Breast epithelium (tissue), 4 donors: ENCODE data around the gene SPTB. TPM values are rescaled to one million over a fixed set of nuclear protein-coding genes. Genes with fewer than 3 reads are reported as not detected.

Experiments
- DNase-seq, 2 donors: peaks; one replicate each; pipeline ENCODE4 v3.0.0-alpha.2; 2019; ENCODE audit warnings: low spot score in 2 of 2
- H3K27ac ChIP-seq, 2 donors: fragments of 200-600 bp; sonication (generic) in 1 of 2; one replicate each; pipeline ENCODE4 v1.5.1; 2016 to 2019; ENCODE audit warnings: mild to moderate bottlenecking in 1 of 2
- H3K27me3 ChIP-seq, 2 donors: fragments of 200-600 bp; sonication (generic) in 1 of 2; one replicate each; pipeline versions ENCODE4 v1.5.1 to v1.6.0; 2017 to 2019; ENCODE audit warnings: control low read depth in 1 of 2, mild to moderate bottlenecking in 1 of 2
- H3K36me3 ChIP-seq: fragments of 200-600 bp; one replicate; pipeline ENCODE4 v1.5.1; 2019
- H3K4me1 ChIP-seq, 2 donors: fragments of 200-600 bp; sonication (generic); one replicate each; pipeline ENCODE4 v1.5.1; 2016 to 2019; ENCODE audit warnings: control low read depth in 1 of 2
- H3K4me3 ChIP-seq, 3 donors: fragments of 200-600 bp; sonication (generic); 1 replicate in 2 of 3; 2 replicates in 1 of 3; pipeline ENCODE4 v1.5.1; 2016 to 2019; ENCODE audit warnings: mild to moderate bottlenecking in 3 of 3, moderate library complexity in 2 of 3
- H3K9me3 ChIP-seq, 2 donors: fragments of 200-600 bp; sonication (generic) in 1 of 2; one replicate each; pipeline ENCODE4 v1.5.1; 2016 to 2019; ENCODE audit warnings: control low read depth in 1 of 2
- POLR2A ChIP-seq: fragments of 450-650 bp; IDR thresholded peaks from one replicate; pipeline ENCODE4 v1.6.1; 2016; ENCODE audit warnings: antibody characterized with exemption, mild to moderate bottlenecking, moderate library complexity
- POLR2AphosphoS5 ChIP-seq, 3 donors: sonication (generic); formaldehyde crosslinking; IDR thresholded peaks; one replicate each; pipeline ENCODE4 v1.6.1; 2017; ENCODE audit warnings: antibody characterized with exemption in 3 of 3
- intact Hi-C: fragments of 100-400 bp; cut with DNase I; formaldehyde crosslinking; loops from one replicate; pipeline ENCODE4 v1.15.1; 2023; ENCODE audit warnings: low total_unique reads
- total RNA-seq, 3 donors: library from RNA; depleted of rRNA; stranded (reverse); fragments of >200 nt; gene quantifications; one replicate each; pipeline ENCODE4 v1.1.0, GENCODE V29; 2016
- TF ChIP-seq, protein P1 (sequence below), 3 donors: fragments of 450-650 bp; IDR thresholded peaks; one replicate each; pipeline ENCODE4 v1.5.1; 2016 to 2017; ENCODE audit warnings: antibody characterized with exemption in 3 of 3, mild to moderate bottlenecking in 3 of 3, moderate library complexity in 3 of 3

SPTB gene
- total RNA-seq, 3 donors from 2014 or later, result 0.88 to 2.6 (median 2.1) TPM

DNA sequence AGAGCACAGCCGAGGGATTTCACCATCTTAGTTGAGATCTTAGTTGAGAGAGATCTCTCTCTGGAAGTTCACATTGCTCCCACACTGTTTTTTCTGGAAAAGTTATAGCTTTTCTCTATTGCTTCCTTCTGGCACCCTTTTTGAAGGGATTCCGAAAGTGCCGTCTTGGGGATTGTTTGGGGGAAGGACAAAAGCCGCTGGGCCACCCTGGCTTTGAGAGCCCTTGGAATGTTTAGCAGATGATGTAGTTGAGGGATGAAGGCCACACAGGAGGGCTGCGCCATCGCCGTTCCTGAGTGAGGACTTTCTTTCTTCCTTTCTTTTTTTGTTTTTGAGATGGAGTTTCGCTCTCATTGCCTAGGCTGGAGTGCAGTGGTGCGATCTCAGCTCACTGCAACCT lies 157.8 kb downstream of the SPTB start:
- Histone ChIP-seq H3K27ac (peak overlapping the region; percentile 89 to 93), H3K4me3 (peak overlapping the region in 1 of 3 donors; percentile 29), H3K36me3 (no peaks in the 10 kb centered on the region), H3K4me1 (peaks cover 0 to 31% of the 10 kb centered on the region in 2 donors), H3K27me3 (no peaks in the 10 kb centered on the region), H3K9me3 (no peaks in the 10 kb centered on the region)
- intact Hi-C loops, result no loop called here
- TF ChIP-seq, protein P1, sequence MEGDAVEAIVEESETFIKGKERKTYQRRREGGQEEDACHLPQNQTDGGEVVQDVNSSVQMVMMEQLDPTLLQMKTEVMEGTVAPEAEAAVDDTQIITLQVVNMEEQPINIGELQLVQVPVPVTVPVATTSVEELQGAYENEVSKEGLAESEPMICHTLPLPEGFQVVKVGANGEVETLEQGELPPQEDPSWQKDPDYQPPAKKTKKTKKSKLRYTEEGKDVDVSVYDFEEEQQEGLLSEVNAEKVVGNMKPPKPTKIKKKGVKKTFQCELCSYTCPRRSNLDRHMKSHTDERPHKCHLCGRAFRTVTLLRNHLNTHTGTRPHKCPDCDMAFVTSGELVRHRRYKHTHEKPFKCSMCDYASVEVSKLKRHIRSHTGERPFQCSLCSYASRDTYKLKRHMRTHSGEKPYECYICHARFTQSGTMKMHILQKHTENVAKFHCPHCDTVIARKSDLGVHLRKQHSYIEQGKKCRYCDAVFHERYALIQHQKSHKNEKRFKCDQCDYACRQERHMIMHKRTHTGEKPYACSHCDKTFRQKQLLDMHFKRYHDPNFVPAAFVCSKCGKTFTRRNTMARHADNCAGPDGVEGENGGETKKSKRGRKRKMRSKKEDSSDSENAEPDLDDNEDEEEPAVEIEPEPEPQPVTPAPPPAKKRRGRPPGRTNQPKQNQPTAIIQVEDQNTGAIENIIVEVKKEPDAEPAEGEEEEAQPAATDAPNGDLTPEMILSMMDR (IDR thresholded peaks at IDR 0.05), result no peak
- no peak for TF ChIP-seq POLR2AphosphoS5 (IDR thresholded peaks at IDR 0.05)
- TF ChIP-seq POLR2A, result no peak
- peak in 1 of 2 donors; percentile 41 for DNase-seq

DNA sequence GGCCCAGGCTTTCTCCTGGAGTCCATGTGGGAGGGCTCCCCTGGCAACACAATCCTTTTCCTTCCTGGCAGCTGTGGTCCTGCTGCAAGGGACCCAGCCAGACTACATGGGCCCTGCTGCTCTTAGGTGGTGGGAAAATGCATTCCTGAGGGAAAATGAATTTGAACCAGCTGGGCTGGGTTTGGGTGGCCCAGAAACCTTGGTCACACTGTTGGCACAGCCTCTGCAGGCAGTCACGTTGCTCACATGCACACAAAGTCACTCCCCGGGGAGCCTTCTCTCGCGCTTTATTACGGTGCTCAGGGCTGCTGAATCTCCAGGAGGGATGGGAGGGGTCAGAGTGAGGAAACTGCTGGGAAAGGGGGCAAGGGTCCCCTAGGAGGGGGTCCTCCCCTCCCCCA lies 158.3 kb downstream of the SPTB start:
- peak; percentile 52 to 58 for DNase-seq
- Histone ChIP-seq H3K27ac (peak overlapping the region; percentile 89 to 93), H3K36me3 (no peaks in the 10 kb centered on the region), H3K4me1 (peaks cover 0 to 33% of the 10 kb centered on the region in 2 donors), H3K4me3 (peak overlapping the region in 1 of 3 donors; percentile 29), H3K9me3 (no peaks in the 10 kb centered on the region), H3K27me3 (no peaks in the 10 kb centered on the region)
- TF ChIP-seq POLR2A, result no peak
- no peak for TF ChIP-seq POLR2AphosphoS5 (IDR thresholded peaks at IDR 0.05)
- intact Hi-C loops, result no loop called here

DNA sequence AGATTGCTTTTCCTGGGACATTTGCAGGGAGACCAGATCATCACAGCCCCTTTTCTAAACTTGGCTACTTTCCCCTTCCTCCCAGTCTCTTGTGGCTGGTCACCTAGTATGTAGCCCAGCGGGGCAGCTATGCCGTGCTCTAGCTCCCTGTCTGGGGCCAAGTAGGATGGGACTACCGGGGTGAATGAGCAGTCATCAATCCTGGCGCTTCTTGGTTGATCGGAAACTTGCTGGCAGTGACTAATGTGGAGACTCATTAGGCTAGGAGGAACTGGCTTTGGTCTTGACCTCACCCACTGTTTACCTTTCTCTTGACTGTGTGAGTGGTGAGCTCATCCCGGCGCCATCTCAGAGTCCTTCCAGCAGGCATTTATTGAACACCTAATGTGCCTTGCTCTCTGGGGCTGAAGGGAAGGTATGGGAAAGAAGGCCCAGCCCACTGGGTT lies 159.6 kb downstream of the SPTB start:
- peak; percentile 23 for TF ChIP-seq POLR2A
- TF ChIP-seq, protein P1 (IDR thresholded peaks at IDR 0.05), result no peak
- peaks cover 6 to 35% of the 10 kb centered on the region in 2 donors for H3K4me1 ChIP-seq
- H3K27ac ChIP-seq, result peak overlapping the region; percentile 89 to 93
- no peaks in the 10 kb centered on the region for H3K9me3 ChIP-seq
- no peak overlapping the region for H3K4me3 ChIP-seq
- peak; percentile 53 to 61 for DNase-seq
- intact Hi-C loops, result no loop called here
- H3K36me3 ChIP-seq, result no peaks in the 10 kb centered on the region
- no peaks in the 10 kb centered on the region for H3K27me3 ChIP-seq

DNA sequence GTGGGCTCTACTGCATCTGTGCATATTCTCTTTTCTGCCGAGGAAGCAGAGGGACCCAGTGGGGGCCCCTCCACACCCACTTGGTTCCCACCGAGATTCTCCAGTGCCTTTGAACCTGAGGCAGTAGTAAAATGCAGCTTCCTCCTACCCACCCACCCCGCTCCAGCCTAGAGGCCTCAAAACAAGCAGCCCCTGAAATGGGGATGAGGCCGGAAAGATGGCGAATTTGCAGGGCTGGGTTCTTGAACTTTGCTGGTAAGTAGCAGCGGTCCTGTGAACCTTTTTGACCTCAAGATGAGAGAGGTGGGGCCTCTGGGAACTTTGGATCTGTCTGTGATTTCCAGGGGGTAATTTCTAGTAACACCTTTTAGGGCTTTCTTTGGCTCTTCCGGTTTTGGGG lies 160.1 kb downstream of the SPTB start:
- no peak for TF ChIP-seq POLR2A
- TF ChIP-seq, protein P1 (IDR thresholded peaks at IDR 0.05), result no peak
- no peak for TF ChIP-seq POLR2AphosphoS5 (IDR thresholded peaks at IDR 0.05)
- intact Hi-C loops, result no loop called here
- H3K4me3 ChIP-seq, result no peak overlapping the region

DNA sequence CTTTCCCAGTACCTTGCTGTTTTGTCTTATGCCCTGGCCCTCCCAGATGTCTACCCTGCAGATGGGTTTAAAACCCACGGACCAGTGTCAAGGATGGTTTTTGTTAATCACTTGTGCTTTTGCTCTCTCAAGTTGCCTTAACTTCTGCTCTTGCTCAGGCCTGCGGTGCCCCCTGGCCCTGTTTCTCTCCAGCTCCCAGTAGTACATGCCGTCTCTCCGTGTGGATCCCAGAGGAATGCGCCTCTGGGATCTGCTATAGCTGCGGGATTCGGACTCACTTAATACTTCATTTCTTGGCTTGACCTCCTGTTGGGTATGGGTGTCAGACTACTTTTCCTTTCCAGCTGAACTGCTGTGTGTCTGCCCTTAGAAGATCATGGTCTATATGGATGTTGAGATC lies 160.9 kb downstream of the SPTB start:
- Histone ChIP-seq H3K27me3 (no peaks in the 10 kb centered on the region), H3K4me1 (peaks cover 6 to 40% of the 10 kb centered on the region in 2 donors), H3K4me3 (no peak overlapping the region), H3K27ac (peak overlapping the region; percentile 89 to 93), H3K36me3 (no peaks in the 10 kb centered on the region), H3K9me3 (peaks cover 0 to 4% of the 10 kb centered on the region in 2 donors)
- DNase-seq, result no peak
- TF ChIP-seq POLR2AphosphoS5 (IDR thresholded peaks at IDR 0.05) (no peak), POLR2A (no peak)
- TF ChIP-seq, protein P1 (IDR thresholded peaks at IDR 0.05), result no peak
- intact Hi-C loops, result no loop called here

More for the DNA sequence above, 160.1 kb downstream of the SPTB start:
- no peaks in the 10 kb centered on the region for H3K36me3 ChIP-seq
- H3K27me3 ChIP-seq, result no peaks in the 10 kb centered on the region
- no peak for DNase-seq
- peaks cover 6 to 40% of the 10 kb centered on the region in 2 donors for H3K4me1 ChIP-seq
- no peaks in the 10 kb centered on the region for H3K9me3 ChIP-seq
- peak overlapping the region; percentile 89 to 93 for H3K27ac ChIP-seq
